GM19035 (cell line): ENCODE data around the gene LENG1.
"Not testable (repeated sequence)": the region's sequence is repeated elsewhere in the genome, so short reads cannot be mapped to it uniquely, and the experiment has no call there.

ENCODE experiments used
- ATAC-seq: cut with Tn5 transposase; IDR thresholded peaks from one replicate; pipeline ENCODE4 v1.9.1; 2021; ENCODE audit not compliant: unreplicated experiment

The LENG1 gene

GRCh38 chr19:54189735-54190502, 30.4 kb upstream of the LENG1 start:
- ATAC-seq: peak; percentile 47

- peak; percentile 20 for ATAC-seq
Measured at GRCh38 chr19:54189145-54189734, 29.7 kb upstream of the LENG1 start, which contains the start of gene MBOAT7. Gene MBOAT7, minus strand, starts transcription at chr19:54189580. Its CDS starts 1,072 bp downstream, at chr19:54188508.

GRCh38 chr19:54188215-54188871, 28.8 kb upstream of the LENG1 start:
- no peak for ATAC-seq

GRCh38 chr19:54186934-54187381, 27.4 kb upstream of the LENG1 start:
- ATAC-seq: no peak

GRCh38 chr19:54186351-54186750, 26.8 kb upstream of the LENG1 start:
- ATAC-seq: no peak

GRCh38 chr19:54183431-54183830, 23.9 kb upstream of the LENG1 start:
- no peak for ATAC-seq

GRCh38 chr19:54181894-54182293, 22.4 kb upstream of the LENG1 start:
- ATAC-seq: not testable (repeated sequence)

GRCh38 chr19:54180691-54181091, 21.2 kb upstream of the LENG1 start:
- ATAC-seq: no peak

GRCh38 chr19:54179921-54180461, 20.5 kb upstream of the LENG1 start:
- ATAC-seq: no peak

GRCh38 chr19:54179262-54179852, 19.8 kb upstream of the LENG1 start:
- ATAC-seq: no peak

- no peak for ATAC-seq
Measured at GRCh38 chr19:54178581-54179261, 19.2 kb upstream of the LENG1 start.

GRCh38 chr19:54173951-54174834, 14.7 kb upstream of the LENG1 start:
- ATAC-seq: no peak

- no peak for ATAC-seq
Measured at GRCh38 chr19:54173359-54173699, 13.8 kb upstream of the LENG1 start.

- ATAC-seq: no peak
Measured at GRCh38 chr19:54172471-54173358, 13.2 kb upstream of the LENG1 start, which contains the start of gene TMC4. Gene TMC4, minus strand, starts transcription at chr19:54173160. Its CDS starts 43 bp downstream, at chr19:54173117.

GRCh38 chr19:54171736-54172431, 12.4 kb upstream of the LENG1 start:
- not testable (repeated sequence) for ATAC-seq

GRCh38 chr19:54169149-54169740, 9.7 kb upstream of the LENG1 start:
- ATAC-seq: no peak

- no peak for ATAC-seq
Measured at GRCh38 chr19:54168174-54168917, 8.8 kb upstream of the LENG1 start.
